Limb (tissue), 2 donors: ENCODE results near the gene SAMD13.

Experiments
- DNase-seq, 2 donors: peaks; one replicate each; pipeline ENCODE4 v3.0.0-alpha.2; 2016; ENCODE audit errors: extremely low spot score in 2 of 2

SAMD13 gene

DNA sequence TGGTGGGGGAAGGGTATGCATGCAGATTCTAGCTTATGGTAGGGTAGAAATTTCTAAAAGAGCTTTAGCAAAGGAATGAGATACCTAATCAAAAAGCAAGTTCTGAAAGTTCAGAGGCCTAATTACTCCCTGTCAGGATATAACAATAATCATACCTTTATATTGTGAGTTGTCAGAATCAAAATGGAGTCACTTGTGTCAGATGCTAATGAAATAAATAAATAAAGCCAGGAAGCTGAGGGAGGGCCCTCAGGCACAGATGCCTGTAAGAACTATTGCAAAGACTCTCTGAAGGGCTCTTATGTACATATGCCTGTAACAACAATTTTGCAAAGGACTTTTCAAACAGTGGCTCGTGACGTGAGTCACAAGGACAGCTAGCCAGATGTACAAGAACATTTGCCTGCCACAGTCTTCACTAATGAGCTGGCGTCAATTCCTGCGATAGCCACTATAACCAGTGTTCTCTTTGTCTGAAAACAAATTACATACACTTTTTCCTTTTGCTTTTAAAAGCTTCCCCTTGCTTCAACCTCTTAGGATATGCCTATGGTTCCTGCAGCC, 69.4 kb downstream of the SAMD13 start:
- DNase-seq, result no peak

DNA sequence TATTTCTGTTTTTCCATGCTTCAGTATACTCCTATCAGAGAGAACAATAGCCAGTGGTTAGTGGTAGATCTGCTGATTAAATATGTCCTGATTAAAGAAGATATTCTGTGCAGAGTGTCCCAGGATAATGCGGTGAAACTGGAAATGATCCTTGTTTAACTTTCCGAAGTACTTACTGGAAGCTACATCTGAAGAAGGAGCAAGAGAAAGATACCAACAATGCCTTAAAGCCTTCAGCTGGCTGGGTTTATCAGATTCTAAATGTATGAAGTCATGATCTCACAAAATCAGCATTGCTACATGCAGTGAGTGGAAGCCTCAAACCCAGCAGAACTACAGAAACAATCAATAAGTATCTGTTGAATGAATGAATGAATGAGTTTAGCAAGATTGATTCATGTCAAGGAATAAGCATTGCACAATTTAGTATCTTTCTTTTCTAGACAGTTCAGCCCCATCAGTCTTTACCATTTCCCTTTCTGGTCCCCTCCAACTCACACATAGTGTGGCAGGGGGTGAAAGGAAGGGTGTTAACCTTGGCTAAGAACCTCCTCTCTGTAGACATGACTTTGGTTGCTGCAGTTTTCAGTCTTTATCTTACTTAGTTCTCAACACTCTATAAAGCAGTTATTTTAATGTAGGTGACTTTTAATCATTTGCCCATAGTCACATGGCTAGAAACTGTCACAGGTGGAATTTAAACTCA, 72.1 kb downstream of the SAMD13 start:
- no peak for DNase-seq

- DNase-seq, result peak in 1 of 2 donors; percentile 50
These were observed 73.6 kb downstream of the SAMD13 start for GRCh38 chr1:84374991-84375696.

DNA sequence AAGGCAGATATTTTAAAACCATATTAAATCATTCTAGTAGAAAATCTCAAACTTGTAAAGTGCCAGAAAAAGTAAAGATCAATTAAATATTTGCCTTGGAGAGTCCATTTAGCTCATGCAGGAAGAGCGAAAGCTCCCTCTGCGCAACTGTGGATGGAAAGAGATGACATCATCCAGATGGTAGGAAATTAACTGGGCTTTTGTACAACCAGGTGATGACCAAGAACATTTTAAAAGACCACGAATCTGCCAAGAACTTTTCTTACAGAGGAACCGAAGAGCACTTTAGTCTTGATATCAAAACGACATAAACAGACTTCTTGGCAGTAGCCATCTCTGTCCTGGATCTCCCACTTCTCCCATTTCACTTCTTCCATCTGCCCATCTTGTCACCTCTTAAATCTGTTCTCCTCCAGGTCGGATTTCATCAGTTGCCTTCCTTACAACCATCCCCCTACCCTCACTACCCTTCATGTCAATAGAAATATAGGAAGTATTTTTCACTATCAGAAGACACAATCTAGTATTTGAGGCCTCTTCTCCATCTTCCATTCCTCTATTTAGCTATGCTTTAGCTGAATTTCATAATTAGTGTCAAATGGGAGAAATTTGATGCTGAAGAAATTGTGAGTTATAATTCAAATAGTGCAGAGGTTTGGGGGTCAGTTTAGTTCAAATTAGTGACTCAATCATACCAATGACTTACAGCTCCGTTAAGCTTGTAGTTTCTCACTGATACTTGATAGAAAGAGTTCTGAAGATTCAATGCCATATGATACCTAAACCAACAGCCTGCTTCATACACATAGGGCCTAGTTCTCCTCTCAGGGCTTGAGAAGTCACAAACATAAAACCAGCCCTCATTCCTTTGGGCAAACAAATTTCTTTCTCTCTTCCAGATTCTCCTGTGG, 74.7 kb downstream of the SAMD13 start:
- DNase-seq, result peak in 1 of 2 donors; percentile 50

- peak; percentile 40 to 58 for DNase-seq
These were observed 76.1 kb downstream of the SAMD13 start for GRCh38 chr1:84377480-84378095.

DNA sequence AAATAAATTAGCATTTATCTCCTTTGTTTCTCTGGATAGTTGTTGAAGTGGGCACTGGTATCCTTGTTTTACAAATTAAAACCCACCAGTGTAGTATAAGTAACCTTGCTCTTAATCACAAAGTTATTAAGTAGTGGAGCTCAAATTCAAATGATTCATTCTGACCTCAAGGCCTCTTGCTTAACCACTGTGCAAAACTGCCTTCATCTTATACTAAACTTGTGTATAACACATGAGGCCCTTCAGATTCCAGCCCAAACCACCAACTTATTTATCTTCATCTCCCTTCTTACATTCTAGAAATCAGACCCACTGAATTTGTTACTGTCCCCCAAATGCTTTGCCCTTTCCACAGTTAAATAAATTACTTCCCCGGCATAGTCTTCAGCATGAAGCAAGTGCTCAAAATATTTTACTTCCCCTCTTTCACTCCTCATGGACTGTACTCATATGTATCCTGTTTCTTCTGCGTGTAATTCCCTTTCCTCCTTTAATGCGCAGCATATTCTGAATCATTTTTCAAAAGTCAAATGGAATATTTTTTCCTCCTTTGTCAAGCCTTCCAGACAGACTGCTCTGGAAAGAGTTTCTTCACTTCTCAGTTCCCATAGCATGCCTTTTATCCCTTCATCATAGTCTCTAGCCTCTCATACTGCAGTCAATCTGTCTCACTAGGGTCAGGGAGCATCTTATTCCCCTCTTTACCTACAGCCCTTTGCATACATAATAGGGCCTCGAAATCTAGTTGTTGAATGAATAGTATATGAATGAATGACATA, 77.8 kb downstream of the SAMD13 start:
- DNase-seq, result no peak

- no peak for DNase-seq
These were observed 78.3 kb downstream of the SAMD13 start for GRCh38 chr1:84379917-84380180.

DNA sequence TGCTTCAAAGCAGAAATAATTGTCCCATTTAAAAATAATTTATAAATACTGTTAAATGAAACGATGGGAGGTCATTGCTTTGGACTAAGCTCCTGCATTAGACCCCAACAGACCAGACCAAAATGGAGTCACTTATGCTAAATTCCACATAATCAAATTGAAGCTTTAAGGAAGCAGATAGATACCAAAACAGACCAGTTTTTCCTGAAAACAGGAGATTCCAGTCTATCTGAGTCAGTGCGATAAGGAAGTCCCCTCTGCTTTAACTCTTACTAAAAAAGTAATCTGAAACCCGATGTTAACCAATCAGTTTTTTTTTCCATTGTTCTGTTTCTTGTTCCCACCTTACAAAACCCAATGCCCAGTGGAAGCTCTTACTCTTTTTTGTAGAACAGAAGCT, 80.6 kb downstream of the SAMD13 start:
- no peak for DNase-seq

DNA sequence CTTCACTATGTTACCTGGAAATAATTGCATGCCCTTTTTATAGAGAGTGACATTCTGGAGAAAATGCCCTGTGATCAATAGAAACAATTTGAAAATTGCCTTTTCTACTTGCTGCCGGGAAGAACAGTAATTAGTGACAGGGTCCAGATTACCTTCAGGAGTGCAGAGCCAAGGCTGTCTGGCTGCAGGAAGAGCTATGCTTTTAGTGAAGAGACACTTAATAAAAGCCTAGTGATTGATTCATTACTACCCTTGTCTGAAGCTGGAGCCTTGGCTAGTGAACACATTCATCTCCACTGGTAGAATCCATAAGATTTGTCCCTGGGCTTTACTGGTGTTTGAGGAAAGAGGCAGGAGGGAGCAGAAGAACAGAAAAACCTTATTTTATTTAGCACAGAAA, 83.8 kb downstream of the SAMD13 start:
- DNase-seq, result no peak

- no peak for DNase-seq
These were observed 85.4 kb downstream of the SAMD13 start for GRCh38 chr1:84386716-84387479.

- no peak for DNase-seq
These were observed 86.1 kb downstream of the SAMD13 start for GRCh38 chr1:84387480-84388163.

GRCh38 chr1:84390226-84390625, 88.7 kb downstream of the SAMD13 start:
- no peak for DNase-seq

- DNase-seq, result no peak
These were observed 97.0 kb downstream of the SAMD13 start, which contains the start of gene DNASE2B for GRCh38 chr1:84398175-84399155. Gene DNASE2B (plus strand): TSS chr1:84398484. CDS start chr1:84398565, 81 bp downstream.
